HG02678 (cell line): ENCODE measurements around the gene ANAPC2.

Experiments used
- ATAC-seq: cut with Tn5 transposase; IDR thresholded peaks from one replicate; pipeline ENCODE4 v1.9.1; 2021; ENCODE audit warnings: mild to moderate bottlenecking, moderate library complexity; ENCODE audit not compliant: unreplicated experiment

Gene ANAPC2

GRCh38 chr9:137227853-137228505 is 39.6 kb upstream of the ANAPC2 start:
- no peak for ATAC-seq

GRCh38 chr9:137227054-137227852 is 38.9 kb upstream of the ANAPC2 start, which contains the start of gene RNF224:
Gene RNF224 (plus strand): TSS chr9:137227502. CDS start chr9:137228336, 834 bp downstream.
- ATAC-seq, result no peak

DNA sequence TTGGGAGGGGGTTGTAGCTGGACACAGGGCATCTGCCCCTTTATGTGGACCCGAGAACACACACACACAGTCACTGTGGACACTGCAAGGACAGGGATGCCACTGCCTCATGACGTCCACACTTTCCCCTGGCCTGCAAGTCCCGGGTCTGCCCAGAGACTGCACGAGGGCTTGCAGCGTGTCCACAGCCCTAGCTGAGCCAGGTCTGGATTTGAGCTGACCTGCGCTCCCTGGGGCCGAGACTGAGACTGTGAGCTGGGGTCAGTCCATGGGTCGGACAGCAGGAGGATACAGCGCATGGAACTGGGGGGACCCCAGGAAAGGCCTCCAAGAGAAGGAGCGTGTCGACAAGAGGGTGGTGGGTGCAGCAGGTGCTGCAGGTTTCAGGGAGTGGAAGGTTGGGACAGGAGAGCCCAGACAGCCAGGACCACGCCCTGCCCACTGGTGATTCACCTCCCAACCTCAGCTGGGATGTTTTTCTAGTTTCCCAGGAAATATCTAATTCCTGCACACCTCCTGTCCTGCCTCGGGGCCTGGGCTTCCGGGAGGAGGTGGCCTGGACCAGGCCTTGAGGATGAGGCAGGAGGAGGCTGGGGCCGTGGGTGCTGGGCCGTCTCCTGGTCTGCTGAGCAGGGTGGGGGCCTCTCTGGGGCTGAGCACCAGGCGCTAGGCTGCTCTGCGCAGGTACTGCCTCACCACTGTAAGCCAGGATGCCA is 38.1 kb upstream of the ANAPC2 start:
- ATAC-seq, result no peak

- no peak for ATAC-seq
Observed at GRCh38 chr9:137225699-137226331, 37.5 kb upstream of the ANAPC2 start.

- no peak for ATAC-seq
Observed at GRCh38 chr9:137224830-137225694, 36.7 kb upstream of the ANAPC2 start, which contains the start of gene CYSRT1. Gene CYSRT1 (plus strand): TSS chr9:137225174. CDS start chr9:137225622, 448 bp downstream.

GRCh38 chr9:137223078-137223970 is 35.0 kb upstream of the ANAPC2 start:
- ATAC-seq, result peak; percentile 69

GRCh38 chr9:137222190-137223077 is 34.1 kb upstream of the ANAPC2 start, which contains the start of gene RNF208:
Gene RNF208 (minus strand): TSS chr9:137222240. CDS start chr9:137221212, 1,028 bp downstream.
- ATAC-seq, result peak; percentile 3

DNA sequence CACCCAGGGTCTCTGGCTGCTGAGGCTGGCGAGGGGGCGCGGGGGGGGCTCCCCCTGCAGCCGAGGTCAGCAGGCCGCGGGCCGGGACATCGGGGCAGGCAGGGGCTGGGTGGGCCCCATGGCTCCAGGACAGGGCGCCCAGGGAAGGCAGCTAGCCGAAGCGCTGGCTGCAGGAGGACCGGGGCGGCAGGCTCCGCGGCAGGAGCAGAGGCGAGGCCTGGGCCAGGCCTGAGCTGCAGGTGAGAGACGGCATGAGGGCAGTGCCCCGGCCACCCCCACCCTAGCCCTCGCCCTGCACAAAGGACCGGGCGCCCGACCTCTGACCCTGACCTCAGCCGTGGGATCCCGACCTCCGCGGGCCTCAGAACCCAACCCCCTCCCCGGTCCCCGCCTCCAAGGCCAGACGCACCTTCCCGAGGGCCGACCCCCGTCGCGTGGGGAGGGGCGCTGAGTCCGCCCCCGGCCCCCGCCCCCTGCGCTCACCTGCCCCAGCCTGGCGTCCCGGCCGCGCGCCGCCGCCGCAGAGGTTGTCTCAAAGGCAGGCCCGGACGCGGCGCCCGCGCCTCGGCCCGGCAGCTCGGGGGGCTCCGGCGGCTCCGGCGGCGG is 33.2 kb upstream of the ANAPC2 start:
- ATAC-seq, result no peak

DNA sequence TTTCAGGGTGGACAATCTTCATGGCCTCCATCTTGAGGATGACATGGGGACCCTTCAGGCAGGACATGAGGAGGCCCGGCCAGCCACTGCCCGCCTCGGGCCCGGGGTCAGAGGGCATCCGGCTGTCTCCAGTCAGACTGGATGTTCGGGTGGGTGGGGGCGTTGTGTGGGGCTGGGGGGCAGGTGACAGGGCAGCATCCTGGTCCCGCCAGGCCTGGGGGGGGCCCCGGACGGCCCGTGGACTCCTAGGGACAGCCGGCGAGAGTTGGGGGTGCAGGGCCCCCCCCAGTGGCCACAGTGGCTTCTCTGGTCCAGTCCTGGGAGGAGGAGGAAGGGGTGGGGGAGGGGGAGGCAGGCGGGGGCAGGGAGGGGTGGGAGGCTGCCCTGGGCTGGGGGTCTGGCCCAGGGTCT is 32.7 kb upstream of the ANAPC2 start:
- no peak for ATAC-seq

GRCh38 chr9:137220317-137221094 is 32.1 kb upstream of the ANAPC2 start:
- ATAC-seq, result no peak

GRCh38 chr9:137219757-137220316 is 31.5 kb upstream of the ANAPC2 start:
- ATAC-seq, result no peak

GRCh38 chr9:137218754-137219271 is 30.5 kb upstream of the ANAPC2 start:
- no peak for ATAC-seq

DNA sequence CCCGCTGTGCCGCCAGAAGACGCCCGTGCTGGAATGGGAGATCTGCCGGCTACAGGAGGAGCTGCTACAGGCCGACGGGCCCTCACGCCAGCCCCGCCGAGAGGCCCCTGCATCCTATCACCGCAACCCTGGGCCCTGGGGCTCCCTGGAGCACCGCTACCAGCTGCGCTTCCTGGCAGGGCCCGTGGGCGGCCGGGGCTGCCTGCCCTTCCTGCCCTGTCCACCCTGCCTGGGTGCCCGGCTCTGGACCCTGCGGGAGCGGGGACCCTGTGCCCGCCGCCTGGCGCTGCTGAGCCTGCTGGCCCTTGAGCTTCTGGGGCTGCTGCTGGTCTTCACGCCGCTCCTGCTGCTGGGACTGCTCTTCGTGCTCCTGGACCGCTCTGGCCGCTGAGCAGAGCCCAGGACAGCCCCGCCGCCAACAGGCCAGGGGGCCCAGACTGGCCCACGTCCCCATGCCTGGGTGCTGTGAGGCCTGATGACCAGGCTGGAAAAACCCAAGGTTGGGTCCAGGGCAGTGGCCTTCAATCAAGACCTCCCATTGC is 29.9 kb upstream of the ANAPC2 start:
- no peak for ATAC-seq

DNA sequence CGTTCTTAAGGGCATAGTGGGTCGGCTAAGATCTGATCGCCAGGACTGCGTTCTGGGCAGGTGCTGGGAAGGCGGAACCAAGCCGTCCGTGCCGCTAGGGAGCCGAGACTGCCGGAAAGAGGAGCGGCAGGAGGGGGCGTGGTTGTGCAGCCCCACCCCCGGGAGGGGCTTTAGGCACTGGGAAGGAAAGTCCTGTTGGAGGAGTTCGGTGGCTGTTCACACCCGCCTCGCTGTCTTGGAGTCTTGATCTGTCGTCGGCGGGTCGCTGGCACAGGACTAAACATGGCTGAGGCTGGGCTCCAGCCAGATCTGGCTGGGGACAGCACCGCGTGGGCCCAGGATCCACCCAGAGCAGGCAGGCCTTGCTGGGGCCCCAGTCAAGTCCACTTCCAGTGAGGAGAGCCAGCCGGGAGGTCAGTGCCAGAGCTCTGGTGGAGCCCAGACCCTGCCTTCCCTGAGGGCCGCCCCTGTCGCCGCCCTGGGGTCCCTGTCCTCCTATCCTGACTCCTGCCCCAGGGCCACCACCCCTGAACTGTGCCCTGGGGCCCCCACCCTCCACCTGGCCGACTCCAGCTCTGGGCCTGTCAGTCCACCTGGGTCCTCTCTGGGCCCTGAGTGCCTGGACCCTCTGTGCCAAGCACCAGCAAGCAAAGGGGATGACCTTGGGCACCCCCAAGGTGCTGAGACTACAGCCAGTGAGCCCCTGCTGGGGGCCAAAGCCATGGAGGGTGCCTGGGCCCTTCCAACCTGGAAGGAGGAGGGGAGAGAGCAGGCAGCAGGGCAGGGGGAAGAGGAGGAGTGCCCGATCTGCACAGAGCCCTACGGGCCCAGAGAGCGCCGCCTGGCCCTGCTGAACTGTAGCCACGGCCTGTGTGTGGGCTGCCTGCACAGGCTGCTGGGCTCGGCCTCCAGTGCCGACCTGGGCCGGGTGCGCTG is 29.2 kb upstream of the ANAPC2 start:
- ATAC-seq, result no peak
